ENCODE data around the gene TMEM151B.
A peak's percentile ranks its signal among the peaks of the same experiment; 100 is the strongest.

TMEM151B gene

GRCh38 chr6:44253307-44254101 is 16.7 kb upstream of the TMEM151B start:
- peak; percentile 49 for TF ChIP-seq CTCF (IDR thresholded peaks at IDR 0.05; ENCODE audit: insufficient read depth, low read length, missing control alignments)
- no peak overlapping the region for H3K4me3 ChIP-seq (ENCODE audit: low read depth, low read length)
- ChIA-PET POLR2A (interaction anchor here (0.7 kb wide), 1 partner anchor 8 kb away, joined by 3 read pairs; no protein-coding TSS in a partner anchor), CTCF (interaction anchor here (0.6 to 7.4 kb wide), 9 partner anchors 9 to 108 kb away, joined by 3 to 73 read pairs (median 6); no protein-coding TSS in a partner anchor)
- DNase-seq (ENCODE audit: low read depth, low spot score), result no peak

GRCh38 chr6:44254191-44255104 is 15.8 kb upstream of the TMEM151B start:
- DNase-seq (ENCODE audit: low read depth, low spot score), result no peak
- peak overlapping the region; percentile 8; the same call in 1 of the 2 replicates for H3K4me3 ChIP-seq (ENCODE audit: low read depth, low read length)

DNA sequence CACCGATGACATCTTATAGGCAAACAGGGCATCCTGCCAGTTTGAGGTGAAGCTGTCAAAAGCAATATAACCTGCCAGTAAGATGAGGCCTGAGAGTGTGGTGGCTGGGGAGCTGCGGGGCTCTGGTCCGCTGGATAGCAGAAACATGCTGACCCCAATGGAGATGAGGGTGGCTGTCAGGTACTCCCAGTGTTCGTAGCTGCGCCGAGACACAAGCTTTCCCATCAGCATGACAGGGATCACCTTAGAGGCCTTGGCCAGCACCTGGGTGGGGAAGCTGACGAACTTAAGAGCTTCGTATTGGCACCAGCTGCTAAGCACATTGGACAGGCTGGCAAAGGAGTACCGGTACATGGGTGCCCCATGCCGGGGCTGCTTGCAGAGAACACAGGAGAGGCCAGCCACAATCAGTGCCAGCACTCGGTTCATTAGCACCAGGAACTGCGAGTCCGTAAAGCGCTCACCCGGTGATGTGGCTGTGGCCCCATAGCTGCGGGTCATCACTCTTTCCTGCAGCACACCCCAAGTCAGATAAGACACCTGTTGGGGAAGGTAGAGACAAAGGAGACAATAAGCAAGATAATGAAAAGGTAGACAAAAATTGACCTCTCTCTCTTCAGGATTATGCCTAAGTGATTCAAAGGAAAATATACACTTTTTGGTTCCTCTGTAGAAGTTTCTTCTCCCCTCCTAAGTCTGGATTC is 15.0 kb upstream of the TMEM151B start:
- no peak for TF ChIP-seq CTCF (IDR thresholded peaks at IDR 0.05; ENCODE audit: insufficient read depth, low read length, missing control alignments)
- POLR2A ChIA-PET, result interaction anchor here (0.6 to 3.4 kb wide), 4 partner anchors 8 to 32 kb away, joined by 3 to 109 read pairs (median 3); partner anchors contain the start of genes HSP90AB1 and SLC29A1
- H3K4me3 ChIP-seq (ENCODE audit: low read depth, low read length), result peak overlapping the region; percentile 20; the same call in 1 of the 2 replicates
- CTCF ChIA-PET, result interaction anchor here (0.8 to 7.4 kb wide), 11 partner anchors 8 to 157 kb away, joined by 3 to 73 read pairs (median 13); partner anchors contain the start of genes HSP90AB1 and TMEM151B
- DNase-seq (ENCODE audit: low read depth, low spot score), result no peak

More at GRCh38 chr6:44254191-44255104, 15.8 kb upstream of the TMEM151B start:
- no peak for TF ChIP-seq CTCF (IDR thresholded peaks at IDR 0.05; ENCODE audit: insufficient read depth, low read length, missing control alignments)
- POLR2A ChIA-PET, result interaction anchor here (0.6 to 3.4 kb wide), 5 partner anchors 7 to 31 kb away, joined by 3 to 109 read pairs (median 3); partner anchors contain the start of genes HSP90AB1 and SLC29A1
- CTCF ChIA-PET, result interaction anchor here (0.8 to 7.4 kb wide), 12 partner anchors 8 to 156 kb away, joined by 3 to 73 read pairs (median 9); partner anchors contain the start of gene TMEM151B

DNA sequence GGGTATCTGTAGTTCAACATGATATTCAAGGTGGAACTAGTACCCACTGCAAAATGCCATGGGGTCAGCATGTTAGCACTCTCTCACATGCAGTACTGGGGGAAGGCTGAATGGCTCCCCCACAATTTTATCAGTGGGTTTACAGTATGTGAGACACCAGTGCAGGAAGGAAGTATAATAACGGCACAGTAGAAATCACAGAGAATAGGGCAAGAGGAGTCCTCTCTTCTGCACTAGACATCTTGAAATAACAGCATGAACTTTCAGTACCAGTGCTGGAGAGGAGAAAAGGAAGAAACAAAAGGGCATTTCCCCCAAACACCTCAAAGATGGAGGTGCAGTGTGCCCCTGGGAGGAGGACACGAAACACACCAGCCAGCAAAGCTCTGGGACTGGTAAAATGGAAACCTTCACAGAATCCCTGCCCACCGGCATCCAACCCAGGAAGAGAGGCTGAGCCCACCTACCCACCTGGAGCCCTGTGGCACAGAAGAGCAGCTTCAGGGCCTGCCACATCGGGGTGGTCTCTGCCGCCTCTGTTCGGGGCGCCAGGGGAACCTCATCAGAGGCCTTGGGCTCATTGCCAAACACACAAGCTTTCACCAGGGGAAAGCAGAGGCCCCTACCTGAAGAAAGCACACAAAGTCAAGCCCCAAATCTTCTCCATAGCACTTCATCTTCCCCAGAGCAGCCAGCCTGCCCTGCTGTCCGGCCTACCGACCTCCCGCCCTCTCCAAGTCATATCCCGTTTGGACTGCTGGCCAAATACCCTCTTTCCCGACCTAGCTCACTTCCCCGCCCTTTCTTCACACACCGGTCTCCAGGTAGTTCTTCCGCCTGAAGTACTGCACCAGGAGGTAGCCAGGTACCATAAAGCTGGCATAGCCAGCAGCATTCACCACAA is 14.1 kb upstream of the TMEM151B start:
- H3K4me3 ChIP-seq (ENCODE audit: low read depth, low read length), result peak overlapping the region; percentile 88
- no peak for TF ChIP-seq CTCF (IDR thresholded peaks at IDR 0.05; ENCODE audit: insufficient read depth, low read length, missing control alignments)
- ChIA-PET POLR2A (interaction anchor here (0.7 to 3.4 kb wide), 3 partner anchors 9 to 83 kb away, joined by 3 to 109 read pairs (median 3); partner anchors contain the start of gene HSP90AB1), CTCF (interaction anchor here (0.7 to 7.4 kb wide), 22 partner anchors 9 to 158 kb away, joined by 3 to 73 read pairs (median 4); partner anchors contain the start of genes CAPN11, HSP90AB1 and TMEM151B)
- DNase-seq (ENCODE audit: low read depth, low spot score), result no peak

GRCh38 chr6:44256775-44257024 is 13.6 kb upstream of the TMEM151B start:
- peak overlapping the region; percentile 88 for H3K4me3 ChIP-seq (ENCODE audit: low read depth, low read length)
- POLR2A ChIA-PET, result interaction anchor here (0.7 to 3.4 kb wide), 3 partner anchors 9 to 84 kb away, joined by 3 to 109 read pairs (median 3); partner anchors contain the start of gene HSP90AB1
- TF ChIP-seq CTCF (IDR thresholded peaks at IDR 0.05; ENCODE audit: insufficient read depth, low read length, missing control alignments), result no peak
- no peak for DNase-seq (ENCODE audit: low read depth, low spot score)
- CTCF ChIA-PET, result interaction anchor here (0.5 to 7.4 kb wide), 24 partner anchors 10 to 158 kb away, joined by 3 to 73 read pairs (median 4); partner anchors contain the start of genes AARS2, CAPN11, HSP90AB1 and TMEM151B
